GM19351 (cell line): ENCODE data around the gene SLC1A1.
"Not testable (repeated sequence)": the region's sequence is repeated elsewhere in the genome, so short reads cannot be mapped to it uniquely, and the experiment has no call there.

Source experiments
- ATAC-seq: cut with Tn5 transposase; IDR thresholded peaks from one replicate; pipeline ENCODE4 v1.9.1; 2021; ENCODE audit warnings: mild to moderate bottlenecking, moderate library complexity; ENCODE audit not compliant: unreplicated experiment

Gene SLC1A1

GRCh38 chr9:4504250-4504649 lies 14.0 kb downstream of the SLC1A1 start:
- ATAC-seq: no peak

DNA sequence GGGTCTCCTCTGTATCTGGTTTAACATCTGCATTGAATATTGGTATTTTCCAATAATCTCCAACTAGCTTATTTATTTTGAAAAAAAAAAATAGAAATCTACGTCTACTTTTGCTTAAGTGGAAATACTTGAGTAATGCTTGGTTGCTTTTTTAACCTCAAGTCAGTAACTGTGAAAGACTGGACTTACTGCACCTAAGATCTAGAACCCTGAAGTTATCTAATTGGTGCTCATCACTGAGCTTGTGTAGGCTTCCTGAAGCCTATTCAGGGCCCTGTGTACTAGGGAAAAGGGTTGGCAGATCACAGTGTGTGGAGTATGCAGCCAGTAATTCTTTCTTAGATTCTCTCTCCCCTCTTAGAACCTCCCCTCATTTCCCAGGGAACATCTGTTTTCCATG lies 16.2 kb downstream of the SLC1A1 start:
- peak; percentile 67 for ATAC-seq

GRCh38 chr9:4507306-4508130 lies 17.2 kb downstream of the SLC1A1 start:
- no peak for ATAC-seq

DNA sequence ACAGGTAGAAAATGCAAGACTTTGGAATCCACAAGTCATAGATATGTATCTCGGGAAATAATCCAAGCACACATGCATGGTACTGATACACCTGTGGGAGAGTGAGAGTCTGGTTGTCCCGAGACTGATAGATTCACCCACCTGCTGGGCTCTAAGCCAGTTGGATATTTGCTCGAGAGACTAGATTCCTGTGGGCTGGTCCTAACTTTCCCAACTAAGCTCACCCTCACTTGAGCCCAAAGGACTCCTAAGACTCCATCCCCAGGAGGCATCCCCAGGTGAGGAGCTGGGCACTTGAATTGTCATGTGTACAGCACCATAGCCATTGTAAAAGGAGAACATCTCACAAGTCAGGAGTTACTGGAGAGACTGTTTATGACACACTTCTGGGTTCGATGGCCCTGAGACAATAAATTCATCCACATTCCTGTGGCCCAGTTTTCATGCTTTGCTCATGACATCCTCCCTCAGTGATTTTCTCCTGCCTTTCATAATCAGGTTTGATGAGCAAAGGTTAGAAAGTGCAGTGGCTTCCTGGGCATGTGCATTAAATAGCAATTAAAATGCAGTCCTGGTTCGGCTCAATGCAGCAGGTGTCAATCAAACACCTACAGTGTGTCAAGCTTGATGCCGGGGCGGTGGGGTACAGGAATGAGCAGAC lies 18.1 kb downstream of the SLC1A1 start:
- ATAC-seq: no peak

DNA sequence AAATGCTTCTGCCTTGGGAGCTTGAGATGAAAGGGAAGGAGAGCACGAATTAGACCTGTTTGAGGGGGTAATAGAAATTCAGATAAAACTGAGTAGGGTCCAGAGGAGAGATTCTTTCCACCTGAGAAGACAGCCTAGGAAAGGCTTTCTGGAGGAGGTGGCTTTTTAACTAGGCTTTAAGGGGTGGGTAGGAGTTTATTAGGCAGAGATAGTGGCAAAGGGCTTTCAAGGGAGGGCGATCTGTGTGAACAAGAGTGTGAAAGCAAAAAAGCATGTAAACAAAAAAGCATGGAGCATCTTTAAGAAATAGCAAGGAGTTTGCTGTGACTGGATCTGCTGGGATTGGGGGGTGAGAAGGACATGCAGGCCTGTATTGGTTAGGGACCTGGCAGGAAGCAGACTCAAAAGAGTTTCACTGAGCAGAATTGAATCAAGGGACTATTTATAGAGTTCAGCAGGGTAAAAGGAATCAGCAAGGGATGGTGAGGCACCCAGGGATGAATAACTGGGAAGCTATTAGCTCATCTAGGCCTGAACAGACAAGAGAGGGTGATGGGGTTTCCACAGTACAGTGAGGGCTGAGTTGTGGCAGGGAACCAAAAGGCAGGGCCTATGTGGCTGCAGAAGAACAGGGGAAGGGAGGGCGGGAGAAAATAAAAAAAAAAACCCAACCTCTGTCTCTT lies 18.8 kb downstream of the SLC1A1 start:
- ATAC-seq: no peak

GRCh38 chr9:4509590-4509984 lies 19.3 kb downstream of the SLC1A1 start:
- ATAC-seq: no peak

GRCh38 chr9:4510546-4511322 lies 20.5 kb downstream of the SLC1A1 start:
- no peak for ATAC-seq

GRCh38 chr9:4514252-4515128 lies 24.2 kb downstream of the SLC1A1 start:
- no peak for ATAC-seq

GRCh38 chr9:4515958-4516375 lies 25.7 kb downstream of the SLC1A1 start:
- ATAC-seq: peak; percentile 40

- no peak for ATAC-seq
Observed at GRCh38 chr9:4517274-4517673, 27.0 kb downstream of the SLC1A1 start.

DNA sequence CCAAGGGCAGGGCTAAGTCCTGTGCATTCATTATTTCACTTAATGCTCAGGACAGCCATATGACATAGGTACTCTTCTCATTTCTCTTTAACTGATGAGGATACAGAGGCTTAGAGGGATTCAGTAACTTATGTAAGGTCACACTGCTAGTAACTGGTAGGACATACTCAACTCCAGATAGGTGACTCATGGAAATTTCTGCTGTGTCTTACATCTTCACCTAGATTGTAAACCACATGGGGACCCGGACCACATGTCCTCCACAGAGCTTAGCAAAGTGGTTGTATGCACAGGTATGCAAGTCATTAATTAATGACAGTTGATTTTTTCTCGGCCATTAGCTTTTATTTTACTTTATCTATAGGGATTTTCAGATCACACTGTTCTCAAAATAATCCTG lies 29.3 kb downstream of the SLC1A1 start:
- ATAC-seq: peak; percentile 38

GRCh38 chr9:4520055-4520454 lies 29.8 kb downstream of the SLC1A1 start:
- ATAC-seq: no peak

GRCh38 chr9:4530375-4530774 lies 40.1 kb downstream of the SLC1A1 start:
- ATAC-seq: peak; percentile 96

GRCh38 chr9:4530831-4531230 lies 40.6 kb downstream of the SLC1A1 start:
- ATAC-seq: not testable (repeated sequence)

- ATAC-seq: not testable (repeated sequence)
Observed at GRCh38 chr9:4531355-4531754, 41.1 kb downstream of the SLC1A1 start.

DNA sequence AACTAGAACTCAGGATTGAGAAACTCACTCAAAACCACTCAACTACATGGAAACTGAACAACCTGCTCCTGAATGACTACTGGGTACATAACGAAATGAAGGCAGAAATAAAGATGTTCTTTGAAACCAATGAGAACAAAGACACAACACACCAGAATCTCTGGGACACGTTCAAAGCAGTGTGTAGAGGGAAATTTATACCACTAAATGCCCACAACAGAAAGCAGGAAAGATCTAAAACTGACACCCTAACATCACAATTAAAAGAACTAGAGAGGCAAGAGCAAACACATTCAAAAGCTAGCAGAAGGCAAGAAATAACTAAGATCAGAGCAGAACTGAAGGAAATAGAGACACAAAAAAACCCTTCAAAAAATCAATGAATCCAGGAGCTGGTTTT lies 43.6 kb downstream of the SLC1A1 start:
- not testable (repeated sequence) for ATAC-seq

DNA sequence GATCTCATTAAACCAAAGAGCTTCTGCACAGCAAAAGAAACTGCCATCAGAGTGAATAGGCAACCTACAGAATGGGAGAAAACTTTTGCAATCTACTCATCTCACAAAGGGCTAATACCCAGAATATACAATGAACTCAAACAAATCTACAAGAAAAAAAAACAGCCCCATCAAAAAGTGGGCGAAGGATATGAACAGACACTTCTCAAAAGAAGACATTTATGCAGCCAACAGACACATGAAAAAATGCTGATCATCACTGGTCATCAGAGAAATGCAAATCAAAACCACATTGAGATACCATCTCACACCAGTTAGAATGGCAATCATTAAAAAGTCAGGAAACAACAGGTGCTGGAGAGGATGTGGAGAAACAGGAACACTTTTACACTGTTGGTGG lies 45.9 kb downstream of the SLC1A1 start:
- ATAC-seq: not testable (repeated sequence)

DNA sequence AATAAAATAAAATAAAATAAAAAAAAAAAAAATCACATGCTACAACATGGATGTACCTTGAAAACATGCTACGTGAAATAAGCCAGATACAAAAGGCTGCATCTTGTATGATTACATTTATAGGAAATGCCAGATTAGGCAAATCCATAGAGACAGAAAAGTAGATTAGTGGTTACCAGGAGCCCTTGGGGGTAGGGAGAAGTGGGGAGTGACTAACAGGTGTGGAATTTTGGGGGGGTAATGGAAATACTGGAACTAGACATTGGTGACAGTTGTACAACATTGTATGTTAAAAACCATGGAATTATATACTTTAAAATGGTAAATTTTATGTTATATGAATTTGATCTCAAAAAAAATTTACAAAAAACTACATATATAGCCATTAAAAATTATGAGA lies 47.3 kb downstream of the SLC1A1 start:
- ATAC-seq: no peak

GRCh38 chr9:4538107-4538506 lies 47.8 kb downstream of the SLC1A1 start:
- no peak for ATAC-seq

GRCh38 chr9:4538621-4539020 lies 48.4 kb downstream of the SLC1A1 start:
- ATAC-seq: no peak
